Activated CD8-positive, alpha-beta T cell treated with anti-CD3 and anti-CD28 coated beads, Interleukin-2, amount 10 ng/mL, durations not matched to agents 7 days and 5 days (primary cell): Measurements from ENCODE around the gene TLL1. TPM values are rescaled to one million over a fixed set of nuclear protein-coding genes. Genes with fewer than 3 reads are reported as not detected.

Source experiments
- ATAC-seq: fragments of 150-1000 bp; cut with Tn5 transposase; one replicate; pipeline ENCODE4 v1.10.0; 2021; ENCODE audit warnings: moderate library complexity
- CTCF ChIA-PET: fragments of 350-600 bp; sonication (Branson Sonifier 250); formaldehyde crosslinking; loops from one replicate; lab custom pipeline; 2021; ENCODE audit warnings: antibody characterized with exemption; lab: Charles Lee
- POLR2A ChIA-PET: fragments of 350-600 bp; sonication (Branson Sonifier 250); formaldehyde crosslinking; loops from one replicate; lab custom pipeline; 2021; ENCODE audit warnings: antibody characterized with exemption; lab: Charles Lee
- DNase-seq: peaks from one replicate; pipeline ENCODE4 v3.0.0-alpha.2; 2020
- H3K27ac Mint-ChIP-seq: one replicate; pipeline ENCODE4 v1.8.0; 2021; ENCODE audit warnings: mild to moderate bottlenecking, mixed read lengths
- H3K27me3 Mint-ChIP-seq: one replicate; pipeline ENCODE4 v1.8.0; 2021; ENCODE audit warnings: low read depth, mixed read lengths
- H3K36me3 Mint-ChIP-seq: one replicate; pipeline ENCODE4 v1.8.0; 2021; ENCODE audit warnings: low read depth, mixed read lengths
- H3K4me1 Mint-ChIP-seq: one replicate; pipeline ENCODE4 v1.8.0; 2021; ENCODE audit warnings: low read depth, mixed read lengths
- H3K4me3 Mint-ChIP-seq: one replicate; pipeline ENCODE4 v1.8.0; 2021; ENCODE audit warnings: mild to moderate bottlenecking, mixed read lengths
- H3K9me3 Mint-ChIP-seq: one replicate; pipeline ENCODE4 v1.8.0; 2022; ENCODE audit warnings: mixed read lengths; ENCODE audit not compliant: insufficient read depth
- total RNA-seq, 2 experiments: library from RNA; stranded (reverse); gene quantifications; one replicate each; pipeline ENCODE4 v1.2.3, GENCODE V29; 2021

Gene TLL1
- total RNA-seq, 2 experiments from 2014 or later, result not detected

- CTCF ChIA-PET, result no interaction called here
- H3K9me3 Mint-ChIP-seq, result no peaks in the 10 kb centered on the region
- no peaks in the 10 kb centered on the region for H3K4me1 Mint-ChIP-seq
- no peaks in the 10 kb centered on the region for H3K27me3 Mint-ChIP-seq
- POLR2A ChIA-PET, result no interaction called here
- no peak overlapping the region for H3K4me3 Mint-ChIP-seq
- no peak overlapping the region for H3K27ac Mint-ChIP-seq
- no peaks in the 10 kb centered on the region for H3K36me3 Mint-ChIP-seq
- ATAC-seq, result no peak
- no peak for DNase-seq
These were observed 255.4 kb downstream of the TLL1 start for GRCh38 chr4:166128403-166128802.

DNA sequence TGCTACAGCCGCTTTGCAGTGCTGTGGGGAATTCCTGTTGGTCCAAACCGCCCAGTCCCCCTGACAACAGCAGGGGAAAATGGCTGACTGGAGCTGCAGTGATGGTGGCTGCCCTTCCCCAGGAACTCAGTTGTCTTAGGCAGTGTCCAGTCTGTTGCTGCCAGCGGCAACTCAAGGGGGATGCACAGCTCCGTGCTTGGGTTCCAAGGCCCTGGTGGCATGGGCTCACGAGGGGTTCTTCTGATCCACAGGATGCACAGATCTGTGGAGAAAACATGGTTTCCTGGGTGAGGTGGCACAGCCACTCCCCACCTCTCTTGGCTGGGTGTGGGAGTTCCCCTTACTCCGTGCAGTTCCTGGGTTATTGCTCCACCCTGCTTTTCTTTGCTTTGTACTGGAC lies 261.2 kb downstream of the TLL1 start:
- Mint-ChIP-seq H3K36me3 (no peaks in the 10 kb centered on the region), H3K27ac (no peak overlapping the region), H3K9me3 (no peaks in the 10 kb centered on the region), H3K4me1 (no peaks in the 10 kb centered on the region), H3K4me3 (no peak overlapping the region), H3K27me3 (no peaks in the 10 kb centered on the region)
- no peak for DNase-seq
- CTCF ChIA-PET, result no interaction called here
- POLR2A ChIA-PET, result no interaction called here
- ATAC-seq, result no peak

GRCh38 chr4:166140951-166141350 lies 267.9 kb downstream of the TLL1 start:
- Mint-ChIP-seq H3K4me3 (no peak overlapping the region), H3K9me3 (no peaks in the 10 kb centered on the region), H3K27ac (no peak overlapping the region), H3K4me1 (no peaks in the 10 kb centered on the region), H3K36me3 (no peaks in the 10 kb centered on the region), H3K27me3 (no peaks in the 10 kb centered on the region)
- no peak for DNase-seq
- ChIA-PET CTCF (no interaction called here), POLR2A (no interaction called here)
- no peak for ATAC-seq

DNA sequence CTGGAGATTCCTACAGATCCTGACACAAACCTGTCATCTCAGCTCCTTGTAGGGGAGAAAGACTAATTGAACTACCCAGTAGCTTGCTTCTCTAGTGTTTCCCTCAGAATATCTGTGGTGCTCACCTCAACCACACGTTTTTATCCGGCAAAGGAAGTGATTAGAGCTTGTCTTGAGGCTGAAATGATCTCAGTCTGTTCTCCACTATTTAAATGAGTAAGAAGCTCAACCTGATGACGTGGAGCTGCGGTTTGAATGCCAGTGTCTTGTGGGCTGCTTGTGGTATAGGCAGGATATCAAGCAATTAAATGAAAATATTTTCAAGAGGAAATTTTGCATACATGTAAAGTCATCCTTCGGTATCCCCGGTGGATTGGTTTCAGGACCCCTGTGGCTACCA lies 270.2 kb downstream of the TLL1 start:
- H3K9me3 Mint-ChIP-seq, result no peaks in the 10 kb centered on the region
- H3K4me1 Mint-ChIP-seq, result no peaks in the 10 kb centered on the region
- CTCF ChIA-PET, result no interaction called here
- POLR2A ChIA-PET, result no interaction called here
- no peaks in the 10 kb centered on the region for H3K36me3 Mint-ChIP-seq
- ATAC-seq (no peak), DNase-seq (no peak)
- no peak overlapping the region for H3K27ac Mint-ChIP-seq
- no peak overlapping the region for H3K4me3 Mint-ChIP-seq
- no peaks in the 10 kb centered on the region for H3K27me3 Mint-ChIP-seq

- no peaks in the 10 kb centered on the region for H3K27me3 Mint-ChIP-seq
These were observed 271.6 kb downstream of the TLL1 start for GRCh38 chr4:166144607-166145006.

DNA sequence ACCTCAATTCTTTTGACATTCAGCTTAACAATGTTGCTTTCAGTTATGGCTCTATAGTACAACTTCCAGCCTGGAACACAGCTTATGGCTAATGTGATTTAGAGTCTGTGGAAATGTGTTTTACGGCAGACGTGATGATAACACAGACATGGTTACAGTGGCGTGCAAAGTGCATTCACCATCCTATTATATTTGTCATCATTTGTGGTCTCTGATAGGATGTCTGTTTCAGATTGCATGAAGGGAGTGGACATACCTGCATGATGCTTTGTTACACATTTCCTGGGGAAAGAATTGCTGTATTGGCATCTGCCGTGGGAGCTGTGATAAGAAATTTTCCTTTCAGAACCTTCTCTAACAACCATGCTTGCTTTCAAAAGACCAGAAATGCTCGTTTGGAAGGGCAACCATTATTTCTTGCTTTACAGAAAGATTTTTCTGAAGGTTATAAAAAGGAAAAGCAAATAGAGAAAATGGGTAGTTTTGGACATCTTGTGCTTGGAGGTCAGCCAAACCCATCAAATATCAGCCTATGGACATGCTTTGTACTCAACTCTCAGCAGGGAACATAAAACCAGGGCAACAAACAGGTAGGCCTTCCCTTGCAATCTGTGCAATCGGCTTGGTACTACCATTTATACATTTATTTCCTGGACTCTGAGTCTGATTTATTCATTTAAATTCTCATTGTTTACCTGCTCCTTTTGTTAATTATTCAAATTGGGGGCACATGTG lies 273.9 kb downstream of the TLL1 start:
- Mint-ChIP-seq H3K36me3 (no peaks in the 10 kb centered on the region), H3K4me3 (no peak overlapping the region), H3K27me3 (no peaks in the 10 kb centered on the region), H3K4me1 (no peaks in the 10 kb centered on the region), H3K9me3 (no peaks in the 10 kb centered on the region), H3K27ac (no peak overlapping the region)
- CTCF ChIA-PET, result no interaction called here
- POLR2A ChIA-PET, result no interaction called here
- ATAC-seq (no peak), DNase-seq (no peak)

More at GRCh38 chr4:166144607-166145006, 271.6 kb downstream of the TLL1 start:
- no peak overlapping the region for H3K4me3 Mint-ChIP-seq
- DNase-seq (no peak), ATAC-seq (no peak)
- no peak overlapping the region for H3K27ac Mint-ChIP-seq
- CTCF ChIA-PET, result no interaction called here
- H3K36me3 Mint-ChIP-seq, result no peaks in the 10 kb centered on the region
- H3K4me1 Mint-ChIP-seq, result no peaks in the 10 kb centered on the region
- POLR2A ChIA-PET, result no interaction called here
- H3K9me3 Mint-ChIP-seq, result no peaks in the 10 kb centered on the region
